Nephron (organoid): ENCODE data around the gene NACA.
"Not testable (repeated sequence)": the region's sequence is repeated elsewhere in the genome, so short reads cannot be mapped to it uniquely, and the experiment has no call there.

Source experiments
- H3K27ac Mint-ChIP-seq, 3 experiments: 2 replicates each; pipeline ENCODE4 v1.8.0; 2020; ENCODE audit warnings: mixed read lengths in 3 of 3, mild to moderate bottlenecking in 2 of 3, moderate library complexity in 1 of 3
- H3K27me3 Mint-ChIP-seq: 2 replicates; pipeline ENCODE4 v1.8.0; 2021; ENCODE audit warnings: low read depth, mild to moderate bottlenecking, moderate library complexity, mixed read lengths
- H3K36me3 Mint-ChIP-seq: 2 replicates; pipeline ENCODE4 v1.8.0; 2020; ENCODE audit warnings: low read depth, mixed read lengths
- H3K4me1 Mint-ChIP-seq: 2 replicates; pipeline ENCODE4 v1.8.0; 2020; ENCODE audit warnings: mixed read lengths
- H3K4me3 Mint-ChIP-seq, 3 experiments: 2 replicates each; pipeline ENCODE4 v1.8.0; 2020; ENCODE audit warnings: mild to moderate bottlenecking in 3 of 3, mixed read lengths in 3 of 3, moderate library complexity in 2 of 3
- H3K9me3 Mint-ChIP-seq: 2 replicates; pipeline ENCODE4 v1.8.0; 2020; ENCODE audit warnings: mixed read lengths
- CTCF ChIP-seq, 3 experiments: fragments of 200-600 bp; sonication (generic); IDR thresholded peaks; one replicate each; pipeline ENCODE4 v1.5.0; 2021; ENCODE audit warnings: antibody characterized with exemption in 3 of 3; ENCODE audit not compliant: unreplicated experiment in 3 of 3

The NACA gene

DNA sequence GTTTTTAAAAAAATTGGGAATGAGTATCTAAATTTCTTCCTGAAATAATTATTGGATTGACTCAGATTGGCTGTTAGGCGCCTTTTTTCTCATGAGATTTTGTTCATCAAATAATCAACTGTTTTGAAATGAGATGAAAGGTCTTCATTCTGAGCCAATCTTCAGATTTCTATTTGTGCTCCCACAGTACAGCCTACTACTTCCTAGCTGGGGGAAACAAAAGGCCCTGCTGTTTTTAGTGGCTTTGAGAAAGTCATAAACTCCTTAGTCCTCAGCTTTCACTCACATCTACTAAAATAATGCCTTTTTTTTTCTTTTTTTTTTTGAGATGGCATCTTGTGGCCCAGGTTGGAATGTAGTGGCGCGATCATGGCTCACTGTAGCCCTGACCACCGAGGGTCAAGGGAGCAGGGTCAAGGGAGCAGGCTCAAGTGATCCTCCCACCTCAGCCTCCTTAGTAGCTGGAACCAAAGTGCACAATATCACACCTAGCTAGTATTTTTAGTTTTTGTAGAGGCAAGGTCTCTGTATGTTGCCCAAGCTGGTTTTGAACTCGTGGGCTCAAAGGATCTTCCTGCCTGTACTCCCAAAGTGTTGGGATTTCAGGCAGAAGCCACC is 15.2 kb downstream of the NACA start:
- Mint-ChIP-seq H3K9me3 (no peaks in the 10 kb centered on the region), H3K27ac (no peak overlapping the region), H3K27me3 (no peaks in the 10 kb centered on the region), H3K4me1 (peaks cover 7% of the 10 kb centered on the region), H3K4me3 (no peak overlapping the region), H3K36me3 (peaks cover 39% of the 10 kb centered on the region)
- no peak for TF ChIP-seq CTCF (IDR thresholded peaks at IDR 0.05; ENCODE audit: unreplicated experiment in 3 of 3)

- H3K4me3 Mint-ChIP-seq, H3K27ac Mint-ChIP-seq, H3K36me3 Mint-ChIP-seq: not testable (repeated sequence)
Observed at GRCh38 chr12:56704522-56704921, 20.6 kb downstream of the NACA start.

DNA sequence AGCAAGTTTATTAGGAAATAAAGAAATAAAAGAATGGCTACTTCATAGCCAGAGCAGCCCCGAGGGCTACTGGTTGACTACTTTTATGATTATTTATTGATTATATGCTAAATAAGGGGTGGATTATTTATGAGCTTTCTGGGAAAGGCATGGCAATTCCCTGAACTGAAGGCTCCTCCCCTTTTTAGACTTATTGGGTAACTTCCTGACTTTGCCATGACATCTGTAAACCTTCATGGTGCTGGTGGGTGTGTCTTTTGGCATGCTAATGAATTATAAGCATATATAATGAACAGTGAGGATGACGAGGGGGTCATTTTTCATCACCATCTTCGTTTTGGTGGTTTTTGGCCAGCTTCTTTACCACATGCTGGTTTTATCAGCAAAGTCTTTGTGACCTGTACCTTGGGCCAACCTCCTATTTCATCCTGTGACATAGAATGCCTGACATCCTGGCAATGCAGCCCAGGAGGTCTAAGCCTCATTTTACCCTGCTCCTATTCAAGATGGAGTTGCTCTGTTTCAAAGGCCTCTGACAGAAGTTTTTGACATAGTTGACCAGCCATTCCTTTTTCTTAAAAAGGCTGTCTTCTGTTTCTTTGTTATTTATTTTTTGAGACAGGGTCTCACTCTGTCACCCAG is 26.0 kb downstream of the NACA start:
- peaks cover 18% of the 10 kb centered on the region for H3K4me1 Mint-ChIP-seq
- H3K9me3 Mint-ChIP-seq, result no peaks in the 10 kb centered on the region
- no peaks in the 10 kb centered on the region for H3K36me3 Mint-ChIP-seq
- H3K27me3 Mint-ChIP-seq, result no peaks in the 10 kb centered on the region
- H3K4me3 Mint-ChIP-seq, result no peak overlapping the region
- peak overlapping the region in 1 of 3 experiments; percentile 31 for H3K27ac Mint-ChIP-seq
- no peak for TF ChIP-seq CTCF (IDR thresholded peaks at IDR 0.05; ENCODE audit: unreplicated experiment in 3 of 3)

More at GRCh38 chr12:56704522-56704921, 20.6 kb downstream of the NACA start:
- not testable (repeated sequence) for H3K27me3 Mint-ChIP-seq, H3K9me3 Mint-ChIP-seq, H3K4me1 Mint-ChIP-seq

GRCh38 chr12:56695327-56696101 is 29.6 kb downstream of the NACA start:
- no peak for TF ChIP-seq CTCF (IDR thresholded peaks at IDR 0.05; ENCODE audit: unreplicated experiment in 3 of 3)
- H3K4me1 Mint-ChIP-seq, result peaks cover 18% of the 10 kb centered on the region
- peak overlapping the region in 2 of 3 experiments; percentile 42 to 60 for H3K4me3 Mint-ChIP-seq
- no peaks in the 10 kb centered on the region for H3K9me3 Mint-ChIP-seq
- no peaks in the 10 kb centered on the region for H3K27me3 Mint-ChIP-seq
- peak overlapping the region; percentile 92 to 96 (median 92) for H3K27ac Mint-ChIP-seq
- H3K36me3 Mint-ChIP-seq, result no peaks in the 10 kb centered on the region

DNA sequence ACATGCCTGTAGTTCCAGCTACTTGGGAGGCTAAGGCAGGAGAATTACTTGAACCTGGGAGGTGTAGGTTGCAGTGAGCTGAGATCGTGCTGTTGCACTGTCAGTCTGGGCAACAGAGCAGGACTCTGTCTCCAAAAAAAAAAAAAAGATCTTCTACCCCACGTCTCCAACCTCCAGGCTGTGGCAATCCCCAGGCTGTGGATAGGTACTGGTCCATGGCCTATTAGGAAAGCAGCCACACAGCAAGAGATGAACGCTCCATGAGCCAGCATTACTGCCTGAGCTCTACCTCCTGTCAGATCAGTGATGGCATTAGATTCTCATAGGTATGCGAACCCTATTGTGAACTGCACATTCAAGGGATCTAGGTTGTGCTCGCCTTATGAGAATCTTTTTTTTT is 30.9 kb downstream of the NACA start:
- no peak overlapping the region for H3K27ac Mint-ChIP-seq
- H3K9me3 Mint-ChIP-seq, result no peaks in the 10 kb centered on the region
- no peaks in the 10 kb centered on the region for H3K36me3 Mint-ChIP-seq
- H3K4me1 Mint-ChIP-seq, result peaks cover 18% of the 10 kb centered on the region
- peak overlapping the region in 1 of 3 experiments; percentile 39 for H3K4me3 Mint-ChIP-seq
- no peaks in the 10 kb centered on the region for H3K27me3 Mint-ChIP-seq
- TF ChIP-seq CTCF (IDR thresholded peaks at IDR 0.05; ENCODE audit: unreplicated experiment in 3 of 3), result no peak

GRCh38 chr12:56688846-56689109 is 36.3 kb downstream of the NACA start:
- peak overlapping the region; percentile 99 to 100 (median 99) for H3K4me3 Mint-ChIP-seq
- no peaks in the 10 kb centered on the region for H3K9me3 Mint-ChIP-seq
- H3K27ac Mint-ChIP-seq, result peak overlapping the region; percentile 99 to 100 (median 99)
- peaks cover 19% of the 10 kb centered on the region for H3K36me3 Mint-ChIP-seq
- no peak for TF ChIP-seq CTCF (IDR thresholded peaks at IDR 0.05; ENCODE audit: unreplicated experiment in 3 of 3)
- no peaks in the 10 kb centered on the region for H3K27me3 Mint-ChIP-seq
- H3K4me1 Mint-ChIP-seq, result peaks cover 26% of the 10 kb centered on the region
